Measurements from ENCODE around the gene PNRC2. TPM values are rescaled to one million over a fixed set of nuclear protein-coding genes. Genes with fewer than 3 reads are reported as not detected.
A peak's percentile ranks its signal among the peaks of the same experiment; 100 is the strongest.

PNRC2 gene
- total and polyA plus RNA-seq, 2 donors (not counting 3 experiments of a cell fraction or from before 2014, with no cell fraction given) = 70.2 to 77.8 TPM

- Histone ChIP-seq H2AFZ (ENCODE audit: low read depth, low read length) (no peak overlapping the region), H3K36me3 (ENCODE audit: control insufficient read depth in 2 of 2, extremely low read depth in 1 of 2, insufficient read depth in 2 of 2, low read length in 2 of 2) (no peaks in the 10 kb centered on the region), H3K4me2 (ENCODE audit: insufficient read depth, low read length) (no peak overlapping the region), H3K79me2 (ENCODE audit: control insufficient read depth, insufficient read depth, low read length) (no peaks in the 10 kb centered on the region), H3K4me1 (ENCODE audit: control insufficient read depth, extremely low read depth, insufficient read depth, low read length) (no peaks in the 10 kb centered on the region), H3K9ac (replicated peaks; ENCODE audit: extremely low read depth, insufficient read depth, low read length) (no peak overlapping the region), H3K27ac (ENCODE audit: insufficient read depth, low read depth, low read length) (no peak overlapping the region), H3K27me3 (ENCODE audit: control insufficient read depth in 2 of 2, insufficient read depth in 2 of 2, low read length in 2 of 2) (no peaks in the 10 kb centered on the region), H4K20me1 (replicated peaks; ENCODE audit: control insufficient read depth, extremely low read depth, insufficient read depth, low read length) (no peaks in the 10 kb centered on the region), H3K4me3 (replicated peaks in 1 of 3; ENCODE audit: insufficient read depth in 1 of 3, low read depth in 1 of 3, low read length in 3 of 3) (no peak overlapping the region), H3K9me3 (replicated peaks; ENCODE audit: control insufficient read depth, insufficient read depth, low read length) (no peaks in the 10 kb centered on the region), H3K9me1 (replicated peaks; ENCODE audit: control insufficient read depth, extremely low read depth, insufficient read depth, low read length) (no peaks in the 10 kb centered on the region)
- BruUV-seq (replicated peaks) = no TSS peak
- ChIA-PET POLR2A (no interaction called here), CTCF (interaction anchor here (0.6 to 3.2 kb wide), 28 partner anchors 8 to 194 kb away, joined by 3 to 68 read pairs (median 4); partner anchors contain the start of genes FUCA1, GALE, HMGCL and PITHD1)
- intact Hi-C loops (cut with micrococcal nuclease) (loop anchor here (1.0 kb wide), 1 partner anchor 107 kb away; no protein-coding TSS in a partner anchor), dilution Hi-C loops (cut with MboI; ENCODE audit: extremely low pct_ligation_motif_present, low sequenced_read_pairs) (no loop called here)
- FAIRE-seq = no peak
- TF ChIP-seq POLR2A (IDR thresholded peaks at IDR 0.05; ENCODE audit: low read depth, low read length) (no peak), MAX (IDR thresholded peaks at IDR 0.05; ENCODE audit: insufficient read depth, insufficient read length) (no peak), FOS (IDR thresholded peaks at IDR 0.05; ENCODE audit: borderline replicate concordance, insufficient read depth, low read length) (no peak), GATA2 (IDR thresholded peaks at IDR 0.05; ENCODE audit: insufficient read depth, insufficient read length, low read depth, low read length) (no peak), MYC (IDR thresholded peaks at IDR 0.05; ENCODE audit: low read depth, low read length) (no peak), CTCF (IDR thresholded peaks at IDR 0.05; ENCODE audit: extremely low read depth in 1 of 2, insufficient read depth in 1 of 2, low read depth in 1 of 2, low read length in 2 of 2) (peak; percentile 26 to 46), JUN (IDR thresholded peaks at IDR 0.05; ENCODE audit: borderline replicate concordance, insufficient read depth, insufficient read length, low read depth) (no peak), POLR2AphosphoS5 (IDR thresholded peaks at IDR 0.05; ENCODE audit: insufficient read depth, low read depth, low read length) (no peak)
- DNase-seq (ENCODE audit: low read depth, low spot score) = peak; percentile 44
These were observed 43.2 kb upstream of the PNRC2 start for GRCh38 chr1:23916209-23917131.

Data from endothelial cell of umbilical vein (primary cell).